GM21360 (cell line): ENCODE results near the gene CHD8.
"Not testable (repeated sequence)": the region's sequence is repeated elsewhere in the genome, so short reads cannot be mapped to it uniquely, and the experiment has no call there.

Experiments used
- ATAC-seq: cut with Tn5 transposase; IDR thresholded peaks from one replicate; pipeline ENCODE4 v1.9.1; 2021; ENCODE audit warnings: mild to moderate bottlenecking, moderate library complexity; ENCODE audit not compliant: unreplicated experiment

Gene CHD8

DNA sequence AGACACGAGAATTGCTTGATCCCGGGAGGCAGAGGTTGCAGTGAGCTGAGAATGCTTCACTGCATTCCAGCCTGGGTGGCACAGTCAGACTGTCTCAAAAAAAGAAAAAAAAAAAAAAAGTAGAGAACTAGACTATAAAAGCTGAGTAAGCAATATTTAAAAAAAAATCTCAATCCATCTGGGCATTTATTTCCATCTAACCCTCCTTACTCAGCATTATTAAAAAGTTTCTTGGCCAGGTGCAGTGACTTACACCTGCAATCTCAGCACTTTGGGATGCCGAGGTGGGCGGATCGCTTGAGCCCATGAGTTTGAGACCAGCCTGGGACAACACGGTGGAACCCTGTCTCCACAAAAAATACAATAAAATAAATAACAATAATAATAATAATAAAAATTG is 76.6 kb downstream of the CHD8 start:
- no peak for ATAC-seq

DNA sequence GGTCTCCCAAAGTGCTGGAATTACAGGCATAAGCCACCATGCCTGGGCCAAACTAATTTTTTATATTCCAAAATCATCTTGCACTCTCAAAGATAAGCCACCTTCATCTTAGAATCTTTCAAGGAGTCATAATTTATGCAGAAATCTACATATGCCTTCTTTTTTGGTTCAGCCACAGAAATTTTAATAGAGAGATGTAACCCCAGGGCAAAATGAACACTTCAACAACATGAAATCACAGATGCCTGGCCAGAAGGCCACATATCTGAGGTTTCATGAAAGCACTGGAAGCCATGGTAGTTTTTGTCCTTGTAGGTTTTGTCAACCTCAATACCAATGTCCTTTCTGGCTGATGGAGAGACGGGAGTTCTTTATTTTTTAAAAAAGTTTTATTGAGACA is 81.9 kb downstream of the CHD8 start:
- no peak for ATAC-seq

DNA sequence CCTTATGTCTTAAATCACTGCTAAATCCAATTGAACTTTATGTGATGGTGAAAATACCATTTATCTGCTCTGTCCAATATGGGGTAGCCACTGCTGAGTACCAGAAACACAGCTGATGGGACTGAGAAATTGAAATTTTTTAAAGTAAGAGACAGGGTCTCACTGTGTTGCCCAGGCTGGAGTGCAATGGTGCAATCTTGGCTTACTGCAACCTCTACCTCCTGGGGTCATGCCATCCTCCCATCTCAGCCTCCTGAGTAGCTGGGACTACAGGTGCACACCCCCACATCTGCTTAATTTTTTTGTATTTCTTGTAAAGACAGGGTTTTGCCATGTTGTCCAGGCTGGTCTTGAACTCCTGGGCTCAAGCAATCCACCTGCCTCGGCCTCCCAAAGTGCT is 83.1 kb downstream of the CHD8 start:
- not testable (repeated sequence) for ATAC-seq

DNA sequence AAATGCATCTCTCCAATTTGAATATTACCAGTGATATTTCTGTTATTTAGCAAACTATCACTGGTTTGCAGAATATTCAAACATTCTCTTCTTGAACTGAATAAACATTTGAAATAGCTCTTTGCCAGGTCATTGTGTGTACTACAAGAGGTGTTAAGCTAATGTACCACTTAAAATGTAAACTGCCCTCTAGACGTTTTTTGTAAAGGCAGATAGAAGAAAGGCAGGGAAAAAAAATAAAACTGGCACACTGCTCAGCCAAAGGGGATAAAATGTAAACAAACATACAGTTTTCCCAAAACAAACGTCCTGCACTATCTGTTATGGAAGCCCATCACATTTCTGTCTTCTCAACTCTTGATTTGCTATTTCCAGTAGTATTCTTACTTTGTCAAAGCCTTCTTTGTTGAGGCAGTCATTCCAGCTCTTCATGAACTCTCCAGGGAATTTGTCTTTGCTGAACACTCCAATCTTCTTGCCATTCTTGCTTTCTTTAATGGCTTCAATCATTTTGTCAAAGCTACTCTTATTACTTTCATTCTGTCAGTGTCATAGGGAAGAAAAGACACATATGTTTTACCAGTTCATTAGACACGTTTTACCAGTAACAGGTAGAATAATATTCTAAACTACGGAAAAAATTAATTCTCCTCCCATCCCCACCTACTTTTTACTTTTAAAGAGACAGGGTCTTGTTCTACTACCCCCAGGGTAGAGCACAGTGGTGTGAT is 85.8 kb downstream of the CHD8 start:
- ATAC-seq = no peak

DNA sequence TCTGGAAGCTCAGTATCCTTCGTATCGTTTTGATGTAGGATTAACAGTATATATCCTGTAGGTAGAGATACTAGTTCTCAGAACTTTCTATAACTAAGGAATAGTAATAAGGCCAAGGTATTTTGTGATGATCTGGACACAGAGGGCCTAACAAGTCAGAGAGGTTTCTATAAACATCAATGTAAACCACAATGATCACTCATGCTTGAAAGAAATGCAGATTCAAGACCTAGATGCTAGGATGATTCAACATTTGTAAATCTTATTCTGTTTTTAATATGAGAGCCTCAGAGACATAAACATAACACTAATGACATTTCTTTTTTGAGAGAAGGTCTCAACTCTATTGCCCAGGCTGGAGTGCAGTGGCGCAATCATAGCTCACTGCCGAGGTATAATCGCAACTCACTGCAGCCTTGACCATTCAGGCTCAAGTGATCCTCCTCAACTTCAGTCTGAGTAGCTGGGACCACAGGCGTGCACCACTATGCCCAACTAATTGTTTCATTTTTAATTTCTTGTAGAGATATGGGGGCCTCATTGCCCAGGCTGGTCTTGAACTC is 88.3 kb downstream of the CHD8 start:
- no peak for ATAC-seq

DNA sequence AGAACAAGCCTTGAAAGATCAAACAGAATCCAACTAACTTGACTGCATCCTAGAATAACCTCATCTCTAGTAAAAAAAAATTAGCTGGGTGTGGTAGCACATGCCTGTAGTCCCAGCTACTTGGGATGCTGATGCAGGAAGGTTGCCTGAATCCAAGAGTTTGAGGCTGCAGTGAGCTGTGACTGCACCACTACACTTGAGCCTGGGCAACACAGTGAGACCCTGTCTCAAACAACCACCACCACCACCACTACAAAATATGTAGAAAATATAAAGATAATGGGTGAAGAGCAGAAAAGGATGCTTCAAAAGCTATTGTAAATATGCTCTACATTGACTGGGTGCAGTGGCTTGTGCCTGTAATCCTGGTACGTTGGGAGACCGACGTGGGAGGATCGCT is 99.4 kb downstream of the CHD8 start:
- ATAC-seq = no peak

DNA sequence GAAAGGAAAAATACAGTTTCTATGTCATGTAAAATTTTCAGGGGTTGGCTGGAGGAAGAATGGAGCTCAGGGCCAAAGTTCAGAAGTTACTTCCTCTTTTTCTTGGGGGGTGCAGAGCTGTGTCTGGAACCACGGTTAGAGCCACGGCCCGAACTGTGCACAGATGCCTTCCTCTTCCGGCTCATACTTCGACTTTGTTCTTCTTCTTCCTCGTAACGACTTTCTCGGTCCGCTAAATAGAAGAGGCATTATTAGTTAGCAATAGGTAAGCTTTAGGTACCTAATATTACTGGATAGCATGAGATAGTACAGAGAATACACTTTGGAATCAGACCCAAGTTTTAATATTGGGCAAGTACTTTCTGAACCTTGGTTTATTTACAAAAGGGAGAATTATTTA is 103.3 kb downstream of the CHD8 start:
- ATAC-seq = no peak

DNA sequence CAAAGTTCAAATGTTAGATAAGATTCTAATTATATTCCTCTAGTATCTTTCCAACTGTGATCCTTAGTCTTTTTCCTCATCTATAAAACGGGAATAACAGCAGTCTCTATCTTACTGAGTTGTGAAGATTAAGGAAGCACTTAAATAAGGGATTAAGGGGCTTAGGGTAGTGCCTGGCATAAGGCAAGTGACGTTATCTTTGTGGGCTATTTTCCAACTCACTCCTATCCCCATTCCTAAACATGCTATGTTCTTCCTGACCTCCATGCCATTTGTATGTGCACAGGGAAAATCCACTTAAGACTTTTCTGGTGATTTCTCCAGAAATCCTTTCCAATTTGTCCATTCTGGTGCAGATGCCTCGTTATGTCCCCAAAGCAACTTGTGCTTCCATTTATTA is 105.4 kb downstream of the CHD8 start:
- ATAC-seq = no peak

DNA sequence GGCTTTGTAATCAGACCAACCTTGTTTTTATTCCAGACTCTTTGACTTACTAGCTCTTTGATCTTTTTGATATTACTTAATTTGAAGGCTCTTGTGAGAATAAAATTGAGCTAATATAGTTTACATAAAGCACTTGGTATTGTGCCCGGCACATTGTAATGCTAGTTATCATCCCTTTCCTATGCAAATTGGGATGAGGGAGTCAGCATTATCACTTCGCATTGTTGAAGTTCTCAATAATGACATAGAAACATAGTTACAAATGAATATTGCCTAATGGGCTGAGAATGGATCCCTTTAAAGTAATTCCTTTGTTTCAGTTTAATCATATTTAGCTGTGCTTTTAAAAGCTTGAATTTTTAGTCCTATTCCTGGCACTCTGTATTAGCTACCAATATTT is 108.7 kb downstream of the CHD8 start:
- ATAC-seq = no peak

DNA sequence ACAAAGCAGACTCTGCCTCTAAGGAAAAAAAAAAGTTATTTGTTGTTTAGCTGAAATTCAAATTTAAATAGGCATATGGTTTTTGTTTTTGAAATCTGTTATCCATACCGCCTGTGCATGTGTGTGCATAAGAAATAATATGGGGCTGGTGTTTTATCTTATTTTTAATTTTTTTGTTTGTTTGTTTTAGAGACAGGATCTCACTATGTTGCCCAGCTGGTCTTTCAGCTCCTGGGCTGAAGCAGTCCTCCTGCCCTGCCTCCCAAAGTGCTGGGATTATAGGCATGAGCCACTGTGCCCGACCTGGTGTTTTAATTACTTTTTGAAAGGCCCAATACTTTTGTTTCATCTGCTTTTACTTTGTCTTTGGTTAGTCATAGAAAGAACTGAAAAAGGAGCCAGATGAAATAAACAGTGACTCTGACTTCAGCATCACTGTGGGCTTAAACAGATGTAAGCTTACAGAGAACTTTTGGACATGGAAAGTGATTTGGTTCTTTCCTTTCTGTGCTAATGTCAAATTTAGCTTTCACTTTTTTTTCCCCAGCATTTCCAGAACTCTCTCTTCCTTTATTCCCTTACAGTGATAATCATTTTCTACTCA is 109.3 kb downstream of the CHD8 start:
- no peak for ATAC-seq

DNA sequence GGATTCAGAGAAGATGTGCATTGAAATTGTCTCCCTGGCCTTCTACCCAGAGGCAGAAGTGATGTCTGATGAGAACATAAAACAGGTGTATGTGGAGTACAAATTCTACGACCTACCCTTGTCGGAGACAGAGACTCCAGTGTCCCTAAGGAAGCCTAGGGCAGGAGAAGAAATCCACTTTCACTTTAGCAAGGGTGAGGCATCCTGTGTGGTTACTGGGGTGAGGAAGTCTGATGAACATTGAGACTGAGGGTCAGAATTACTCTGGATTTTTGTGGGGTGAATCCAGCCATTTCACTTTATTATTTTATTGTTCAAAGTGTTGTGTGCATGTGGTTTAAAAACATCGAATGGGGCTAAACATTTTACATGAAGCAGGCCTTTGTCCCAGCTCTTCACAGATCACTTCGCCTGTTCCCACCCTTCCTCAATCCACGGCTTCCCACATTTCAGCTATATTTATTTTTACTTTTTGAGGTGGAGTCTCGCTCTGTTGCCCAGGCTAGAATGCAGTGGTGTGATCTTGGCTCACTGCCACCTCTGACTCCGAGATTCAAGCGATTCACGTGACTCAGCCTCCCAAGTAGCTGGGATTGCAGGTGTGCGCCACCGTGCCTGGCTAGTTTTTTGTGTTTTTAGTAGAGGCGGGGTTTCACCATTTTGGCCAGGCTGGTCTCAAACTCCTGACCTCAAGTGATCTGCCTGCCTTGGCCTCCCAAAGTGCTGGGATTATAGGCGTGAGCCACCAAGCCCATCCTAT is 112.7 kb downstream of the CHD8 start:
- ATAC-seq = no peak
